ENCODE data around the gene PPP1R13B.

DNA sequence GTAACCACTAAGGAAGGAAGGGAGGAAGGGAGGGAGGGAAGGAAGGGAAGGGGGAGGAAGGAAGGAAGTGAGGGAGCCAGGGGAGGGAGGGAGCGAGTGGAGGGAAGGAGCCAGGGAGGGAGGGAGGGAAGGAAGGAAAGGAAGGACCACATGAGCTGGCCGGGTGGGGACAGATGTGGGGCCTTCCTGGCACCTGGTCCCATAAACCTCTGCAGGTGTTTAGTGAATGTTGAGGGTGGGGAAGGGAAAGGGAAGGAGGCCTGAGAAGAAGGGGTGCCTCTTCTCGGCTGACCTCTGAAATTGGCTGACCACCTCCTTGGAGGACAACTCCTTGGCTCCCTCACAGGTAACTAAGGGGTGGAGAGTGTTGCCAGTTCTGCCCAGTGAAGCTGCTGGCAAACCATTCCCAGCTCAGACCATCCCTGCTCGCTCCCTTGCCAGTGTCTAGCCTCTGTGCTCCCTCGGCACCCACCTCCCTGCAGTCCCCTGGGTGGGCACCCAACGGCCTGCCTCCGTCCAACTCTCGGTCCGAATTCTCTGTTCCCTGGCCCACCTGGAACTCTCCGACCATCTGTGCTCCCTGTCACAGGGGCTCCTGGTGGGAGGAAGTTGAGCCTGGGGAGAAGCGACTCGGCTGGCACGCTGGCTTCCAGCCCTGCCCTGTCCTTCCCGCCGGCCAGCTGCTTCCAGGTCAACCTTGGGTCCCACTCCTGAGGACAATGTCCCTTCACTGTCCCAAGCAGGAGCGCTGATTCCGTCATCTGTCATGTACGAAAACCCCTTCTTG is 12.2 kb upstream of the PPP1R13B start:
- TF ChIP-seq YY1 (IDR thresholded peaks at IDR 0.05; ENCODE audit: insufficient read depth, insufficient read length) (no peak), ZNF274 (IDR thresholded peaks at IDR 0.05; ENCODE audit: low read depth, low read length) (no peak), SUZ12 (IDR thresholded peaks at IDR 0.05; ENCODE audit: extremely low read depth, insufficient read depth, insufficient read length) (no peak)
